ENCODE measurements around the gene ATP6V1E1. TPM values are rescaled to one million over a fixed set of nuclear protein-coding genes. Genes with fewer than 3 reads are reported as not detected.

The ATP6V1E1 gene
- total RNA-seq, 1 donor from 2014 or later: 124 TPM

- no peak for DNase-seq (ENCODE audit: low read depth, low spot score)
Observed at GRCh38 chr22:17548010-17548755, 80.4 kb downstream of the ATP6V1E1 start.

- DNase-seq (ENCODE audit: low read depth, low spot score): no peak
Observed at GRCh38 chr22:17542452-17542851, 86.1 kb downstream of the ATP6V1E1 start.

Other genes starting within 250 kb of the ATP6V1E1 start
- gene SLC25A18, start 65.3 kb downstream of the ATP6V1E1 start, total RNA-seq: not detected in 2 replicates
- 64.2 and 77.8 TPM in 2 replicates for gene BCL2L13, start 10.0 kb upstream of the ATP6V1E1 start, total RNA-seq
- 48.3 and 65.7 TPM in 2 replicates for gene BID, start 145.7 kb upstream of the ATP6V1E1 start, total RNA-seq

All from pulmonary artery endothelial cell (primary cell).